Pancreas (tissue), 10 donors: Measurements from ENCODE around the gene CPN1. TPM values are rescaled to one million over a fixed set of nuclear protein-coding genes. Genes with fewer than 3 reads are reported as not detected.

ENCODE experiments used
- ATAC-seq, 4 donors: fragments of 200-7000 bp; cut with Tn5 transposase; one replicate each; pipeline versions ENCODE4 v1.8.0 to v1.9.1; 2020; ENCODE audit warnings: mild to moderate bottlenecking in 4 of 4, moderate library complexity in 4 of 4
- DNase-seq, 6 donors: peaks; one replicate each; pipeline ENCODE4 v3.0.0-alpha.2; 2020
- FAIRE-seq: peaks from 2 replicates; lab custom pipeline; 2012; peaks lifted over from hg19 to GRCh38; lab: Jason Lieb, UNC
- H3K27ac ChIP-seq, 4 donors: fragments of 200-600 bp; sonication (generic); 1 replicate in 3 of 4; 2 replicates in 1 of 4; pipeline versions ENCODE4 v1.5.0 to v1.8.0; 2020
- H3K27me3 ChIP-seq, 4 donors: fragments of 200-600 bp; one replicate each; pipeline ENCODE4 v1.8.0; 2021
- H3K36me3 ChIP-seq, 3 donors: fragments of 200-600 bp; sonication (generic) in 1 of 3; one replicate each; pipeline versions ENCODE4 v1.5.0 to v1.8.0; 2020 to 2021
- H3K4me1 ChIP-seq, 3 donors: fragments of 200-600 bp; one replicate each; pipeline ENCODE4 v1.8.0; 2021
- H3K4me3 ChIP-seq, 4 donors: fragments of 200-600 bp; sonication (generic) in 2 of 4; one replicate each; pipeline versions ENCODE4 v1.5.0 to v1.8.0; 2020 to 2021
- H3K9me3 ChIP-seq, 4 donors: fragments of 200-600 bp; one replicate each; pipeline ENCODE4 v1.8.0; 2021
- WGBS, 2 donors: extraction: QIAGEN DNeasy Blood & Tissue Kit; methylation state at CpG; one replicate each; pipeline ENCODE4 v1.1.7; 2013; 5-methylcytosine and 5-hydroxymethylcytosine counted together
- intact Hi-C, 3 donors: fragments of 100-400 bp; cut with DNase I; formaldehyde crosslinking; loops; one replicate each; pipeline versions ENCODE4 v1.11.1 to v1.14.2; 2022
- polyA plus RNA-seq, 2 donors: library from polyadenylated mRNA; stranded (reverse); fragments of 200-250 nt; gene quantifications; one replicate each; pipeline ENCODE4 v1.2.3, GENCODE V29; 2013
- total RNA-seq, 6 donors: library from RNA; stranded (reverse); fragmentation: NEBNext Ultra II Directional in 4 of 6; extraction: Animal tissue kit (Norgen Biotek cat#: 25700) in 4 of 6; gene quantifications; one replicate each; pipeline versions ENCODE4 v1.2.1 to v1.2.4, GENCODE V29; 2021 to 2023
- TF ChIP-seq, protein P1 (sequence below), 4 donors: fragments of 200-600 bp; sonication (generic) in 3 of 4; IDR thresholded peaks; one replicate each; pipeline versions ENCODE4 v1.5.0 to v1.8.0; 2021; ENCODE audit warnings: antibody characterized with exemption in 4 of 4
- donor health status: healthy with polysubstance abuse.
- donor health status: DM: no; HTN: no; CAD: no; lungs with moderate emphysema.
- donor health status: DM: no; HTN: no; CAD: no.
- donor health status: control.
- donor health status: control.
- donor health status: Bipolar disorder and iron deficiency.
- donor health status: DM: yes; HTN: yes; CAD: no.
- donor health status: DM: no; HTN: no; CAD: no.
- donor health status: DM: no; HTN: no; CAD: no.
- donor health status: DM: yes; HTN: yes; CAD: no.

The CPN1 gene
- total and polyA plus RNA-seq, 8 donors: 0.17 TPM; not detected in 7

DNA sequence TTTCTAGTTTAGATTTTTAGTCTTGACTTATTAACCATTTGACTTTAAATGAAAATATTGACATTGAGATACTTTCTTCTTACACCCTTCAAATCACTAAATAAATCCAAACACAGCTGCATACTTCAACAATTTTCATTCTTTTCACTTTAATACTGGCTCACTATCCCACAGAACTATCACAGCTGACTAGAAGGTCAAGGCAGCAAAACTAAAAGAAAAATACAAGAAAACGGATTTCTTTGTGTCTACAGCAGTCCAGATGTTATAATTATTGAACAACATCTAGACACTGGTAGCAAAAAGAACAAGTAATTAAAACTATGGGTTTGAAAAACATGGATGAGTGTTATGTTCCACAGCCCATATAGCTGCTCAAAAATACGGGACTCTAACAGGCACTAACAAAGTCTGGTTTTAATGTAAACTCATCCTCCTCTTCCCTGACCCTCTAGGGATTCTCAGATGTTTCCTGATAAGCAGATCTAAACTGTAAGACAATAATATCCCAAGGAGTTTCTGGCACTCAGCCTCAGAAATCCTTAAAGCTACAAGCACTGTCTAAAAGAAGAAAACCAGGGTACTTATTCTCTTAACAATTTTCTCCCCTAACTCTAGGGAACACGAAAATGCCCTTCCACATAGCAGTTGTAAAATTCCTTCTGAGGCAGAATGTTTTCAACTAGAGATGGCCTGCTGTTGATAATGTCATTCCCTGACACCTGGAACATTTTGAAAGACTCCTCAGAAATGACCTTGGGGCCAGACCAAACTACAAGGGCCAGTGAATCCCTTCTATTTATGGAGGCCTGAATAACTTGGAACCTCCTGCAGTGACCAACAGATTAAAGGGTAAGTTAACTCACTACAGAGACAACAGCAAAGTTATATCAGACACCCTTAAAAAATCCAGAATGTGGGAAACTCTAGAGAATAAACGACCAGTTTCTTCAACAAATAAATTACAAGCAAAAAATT is 84.7 kb downstream of the CPN1 start:
- FAIRE-seq (no peak), DNase-seq (no peak), ATAC-seq (no peak)
- no peak overlapping the region for H3K4me3 ChIP-seq
- 38 to 39% methylated on average over 4 of the region's 4 CpGs for WGBS, 2 donors
- H3K27ac ChIP-seq: no peak overlapping the region
- peaks cover 0 to 14% (median 6%) of the 10 kb centered on the region in 3 donors for H3K4me1 ChIP-seq
- H3K9me3 ChIP-seq: no peaks in the 10 kb centered on the region
- intact Hi-C loops: no loop called here
- H3K27me3 ChIP-seq: no peaks in the 10 kb centered on the region
- TF ChIP-seq, protein P1, sequence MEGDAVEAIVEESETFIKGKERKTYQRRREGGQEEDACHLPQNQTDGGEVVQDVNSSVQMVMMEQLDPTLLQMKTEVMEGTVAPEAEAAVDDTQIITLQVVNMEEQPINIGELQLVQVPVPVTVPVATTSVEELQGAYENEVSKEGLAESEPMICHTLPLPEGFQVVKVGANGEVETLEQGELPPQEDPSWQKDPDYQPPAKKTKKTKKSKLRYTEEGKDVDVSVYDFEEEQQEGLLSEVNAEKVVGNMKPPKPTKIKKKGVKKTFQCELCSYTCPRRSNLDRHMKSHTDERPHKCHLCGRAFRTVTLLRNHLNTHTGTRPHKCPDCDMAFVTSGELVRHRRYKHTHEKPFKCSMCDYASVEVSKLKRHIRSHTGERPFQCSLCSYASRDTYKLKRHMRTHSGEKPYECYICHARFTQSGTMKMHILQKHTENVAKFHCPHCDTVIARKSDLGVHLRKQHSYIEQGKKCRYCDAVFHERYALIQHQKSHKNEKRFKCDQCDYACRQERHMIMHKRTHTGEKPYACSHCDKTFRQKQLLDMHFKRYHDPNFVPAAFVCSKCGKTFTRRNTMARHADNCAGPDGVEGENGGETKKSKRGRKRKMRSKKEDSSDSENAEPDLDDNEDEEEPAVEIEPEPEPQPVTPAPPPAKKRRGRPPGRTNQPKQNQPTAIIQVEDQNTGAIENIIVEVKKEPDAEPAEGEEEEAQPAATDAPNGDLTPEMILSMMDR (IDR thresholded peaks at IDR 0.05): no peak
- no peaks in the 10 kb centered on the region for H3K36me3 ChIP-seq

DNA sequence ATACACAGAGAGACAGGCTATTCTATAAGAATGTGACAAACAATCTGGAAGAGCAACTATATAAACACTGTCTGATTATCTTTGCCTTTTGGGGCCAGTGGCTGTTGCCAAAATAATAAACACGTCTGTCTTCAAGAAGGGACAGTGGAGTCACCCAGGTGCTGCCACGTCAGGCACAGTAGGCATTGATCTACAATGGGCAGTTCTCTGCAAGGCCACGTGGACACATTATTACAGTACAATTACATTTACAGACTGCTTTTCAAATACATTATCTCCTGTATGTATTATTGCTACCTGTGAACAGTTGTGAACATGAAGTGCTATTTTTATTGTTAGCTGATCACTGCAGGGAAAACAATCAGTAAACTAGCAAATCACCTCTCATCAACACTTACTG is 86.0 kb downstream of the CPN1 start:
- ATAC-seq: no peak
- TF ChIP-seq, protein P1 (IDR thresholded peaks at IDR 0.05): no peak
- H3K4me1 ChIP-seq: peaks cover 0 to 14% (median 6%) of the 10 kb centered on the region in 3 donors
- no peak overlapping the region for H3K27ac ChIP-seq
- no peaks in the 10 kb centered on the region for H3K27me3 ChIP-seq
- intact Hi-C loops: no loop called here
- no peak overlapping the region for H3K4me3 ChIP-seq
- no peak for FAIRE-seq
- no peak for DNase-seq
- WGBS, 2 donors: 58 to 62% methylated on average over 3 of the region's 3 CpGs
- no peaks in the 10 kb centered on the region for H3K9me3 ChIP-seq
- no peaks in the 10 kb centered on the region for H3K36me3 ChIP-seq

DNA sequence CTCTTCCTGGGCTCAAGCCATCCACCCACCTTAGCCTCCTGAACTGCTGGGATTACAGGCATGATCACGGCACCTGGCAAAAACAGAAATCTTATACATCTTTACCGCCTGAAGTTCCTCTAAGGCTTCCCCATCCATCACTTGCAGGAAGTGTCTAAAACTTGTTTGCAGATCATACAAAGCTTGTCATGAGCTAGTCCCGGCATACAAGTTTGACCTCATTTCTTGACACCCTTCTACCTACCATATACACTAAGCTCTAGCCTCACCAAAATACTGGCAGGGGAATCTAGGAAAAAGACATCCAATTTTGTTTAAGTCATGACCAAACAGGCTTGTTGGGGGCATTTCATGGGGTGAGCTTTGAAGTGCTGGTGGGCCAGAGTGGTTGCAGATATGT is 86.4 kb downstream of the CPN1 start:
- H3K27ac ChIP-seq: no peak overlapping the region
- peaks cover 0 to 14% (median 6%) of the 10 kb centered on the region in 3 donors for H3K4me1 ChIP-seq
- FAIRE-seq: no peak
- TF ChIP-seq, protein P1 (IDR thresholded peaks at IDR 0.05): no peak
- no peak for DNase-seq
- ATAC-seq: no peak
- H3K4me3 ChIP-seq: no peak overlapping the region
- no peaks in the 10 kb centered on the region for H3K27me3 ChIP-seq
- 88% methylated on average over 3 of the region's 3 CpGs for WGBS, 2 donors
- intact Hi-C loops: no loop called here
- H3K9me3 ChIP-seq: no peaks in the 10 kb centered on the region
- H3K36me3 ChIP-seq: no peaks in the 10 kb centered on the region

DNA sequence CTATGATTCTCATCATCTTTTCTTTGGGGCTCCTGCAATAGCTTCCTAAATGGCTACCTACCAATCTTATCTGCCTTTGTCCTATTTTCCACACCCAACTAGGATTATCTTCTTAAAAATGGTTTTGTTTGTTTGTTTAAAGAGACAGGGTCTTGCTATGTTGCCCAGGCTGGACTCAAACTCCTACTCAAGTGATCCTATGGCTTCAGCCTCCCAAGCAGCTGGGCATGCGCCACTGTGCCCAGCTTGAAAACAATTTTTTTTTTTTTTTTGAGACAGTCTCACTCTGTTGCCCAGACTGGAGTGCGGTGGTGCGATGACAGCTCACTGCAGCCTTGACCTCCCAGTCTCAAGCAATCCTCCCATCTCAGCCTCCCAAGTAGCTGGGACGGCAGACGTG is 86.9 kb downstream of the CPN1 start:
- no peaks in the 10 kb centered on the region for H3K36me3 ChIP-seq
- WGBS, 2 donors: 95 to 99% methylated on average over 4 to 5 of the region's 5 CpGs
- H3K4me3 ChIP-seq: no peak overlapping the region
- FAIRE-seq (no peak), ATAC-seq (no peak), DNase-seq (no peak)
- intact Hi-C loops: no loop called here
- no peak overlapping the region for H3K27ac ChIP-seq
- TF ChIP-seq, protein P1 (IDR thresholded peaks at IDR 0.05): no peak
- H3K9me3 ChIP-seq: no peaks in the 10 kb centered on the region
- H3K27me3 ChIP-seq: no peaks in the 10 kb centered on the region
- peaks cover 0 to 14% (median 6%) of the 10 kb centered on the region in 3 donors for H3K4me1 ChIP-seq
